ENCODE measurements around the gene XXYLT1. TPM values are rescaled to one million over a fixed set of nuclear protein-coding genes. Genes with fewer than 3 reads are reported as not detected.

XXYLT1 gene
- total and polyA plus RNA-seq, 2 of the 8 experiments (the other 6 are each of a cell fraction or from before 2014, with no cell fraction given) = 18.9 to 23.8 TPM

- H2BK120ac ChIP-seq (replicated peaks; ENCODE audit: low read depth, low read length) = no peak overlapping the region
- no peak overlapping the region for H3K9ac ChIP-seq (replicated peaks in 1 of 4; ENCODE audit: extremely low read depth in 1 of 4, low read depth in 3 of 4, low read length in 3 of 4)
- H3K4me1 ChIP-seq (replicated peaks in 1 of 4; ENCODE audit: control insufficient read depth in 3 of 4, insufficient read depth in 4 of 4, low read length in 3 of 4) = peaks cover 6 to 23% (median 15%) of the 10 kb centered on the region in 4 experiments
- FAIRE-seq = no peak
- no peak overlapping the region for H3K4me2 ChIP-seq (ENCODE audit: insufficient read depth in 1 of 2, low read depth in 2 of 2, low read length in 2 of 2)
- no peak overlapping the region for H2BK5ac ChIP-seq (ENCODE audit: low read depth, low read length)
- H3K23ac ChIP-seq (ENCODE audit: insufficient read length) = no peak overlapping the region
- no peak overlapping the region for H4K91ac ChIP-seq (replicated peaks; ENCODE audit: insufficient read length, low read length)
- H2AFZ ChIP-seq (ENCODE audit: low read length) = no peak overlapping the region
- POLR2A ChIA-PET (ENCODE audit: partially characterized antibody) = interaction anchor here (1.6 kb wide), 1 partner anchor 348 kb away, joined by 3 read pairs; no protein-coding TSS in a partner anchor
- H4K20me1 ChIP-seq (replicated peaks in 1 of 2; ENCODE audit: control insufficient read depth in 1 of 2, insufficient read depth in 2 of 2, low read length in 2 of 2) = no peaks in the 10 kb centered on the region
- H3K27me3 ChIP-seq (replicated peaks in 1 of 4; ENCODE audit: control insufficient read depth in 3 of 4, extremely low read depth in 1 of 4, insufficient read depth in 3 of 4, low read length in 3 of 4) = peaks cover 0 to 9% (median 8%) of the 10 kb centered on the region in 4 experiments; a peak in 3 of 7 replicates
- H3K27ac ChIP-seq (ENCODE audit: low read depth, low read length) = no peak overlapping the region
- no peak overlapping the region; the same call in 1 of the 2 replicates for H4K8ac ChIP-seq (ENCODE audit: extremely low read depth, insufficient read depth, low read length)
- CTCF ChIA-PET (ENCODE audit: partially characterized antibody) = interaction anchor here (1.1 to 5.8 kb wide), 3 partner anchors 11 to 25 kb away, joined by 3 to 33 read pairs (median 23); no protein-coding TSS in a partner anchor
- no peak overlapping the region for H4K5ac ChIP-seq (ENCODE audit: insufficient read length, low read depth, low read length)
- no peak overlapping the region for H3K14ac ChIP-seq (ENCODE audit: insufficient read length)
- H2BK12ac ChIP-seq (ENCODE audit: low read depth, low read length) = no peak overlapping the region
- H3K56ac ChIP-seq (replicated peaks; ENCODE audit: insufficient read length, low read depth, low read length) = no peak overlapping the region
- WGBS, 2 experiments (ENCODE audit: extremely low coverage in 1 of 2, insufficient coverage in 1 of 2, insufficient read length in 1 of 2, insufficient replicate concordance in 2 of 2, low coverage in 1 of 2, low lambda C conversion rate in 2 of 2, missing lambda C conversion rate in 1 of 2) = 71% methylated on average over 9 of the region's 17 CpGs; no CpG with 5 or more reads in 1 of the 2 experiments
- no peaks in the 10 kb centered on the region for H3K79me2 ChIP-seq (ENCODE audit: control insufficient read depth in 1 of 2, insufficient read depth in 2 of 2, low read length in 2 of 2)
- peak in 1 of 2 experiments; percentile 51 for DNase-seq (ENCODE audit: low read depth in 1 of 2, low spot score in 2 of 2)
- H2BK20ac ChIP-seq (ENCODE audit: low read length) = no peak overlapping the region
- H3K36me3 ChIP-seq (ENCODE audit: control insufficient read depth in 2 of 4, insufficient read depth in 4 of 4, low read length in 3 of 4) = no peaks in the 10 kb centered on the region
- H3K18ac ChIP-seq (ENCODE audit: extremely low read depth, low read length) = 0 out of 2 replicates have a peak overlapping the region, but pooled peaks have one; percentile 19
- no peak overlapping the region for H2AK5ac ChIP-seq (ENCODE audit: low read depth, low read length)
- no peaks in the 10 kb centered on the region for H3K9me3 ChIP-seq (ENCODE audit: insufficient read depth in 2 of 2, low read depth in 1 of 2, low read length in 1 of 2)
- no peak overlapping the region for H3K4ac ChIP-seq (replicated peaks; ENCODE audit: insufficient read length, low read depth, low read length)
- H3K23me2 ChIP-seq (ENCODE audit: low read depth, low read length) = no peaks in the 10 kb centered on the region
- H3K4me3 ChIP-seq (ENCODE audit: extremely low read depth in 1 of 4, insufficient read depth in 2 of 4, low read depth in 3 of 4, low read length in 4 of 4) = no peak overlapping the region
- H3K79me1 ChIP-seq (ENCODE audit: low read depth, low read length) = no peaks in the 10 kb centered on the region
- H2BK15ac ChIP-seq (ENCODE audit: low read length) = no peak overlapping the region
- TF ChIP-seq CBX8 (IDR thresholded peaks at IDR 0.05; ENCODE audit: borderline replicate concordance, low read depth, low read length) (no peak), POLR2A (IDR thresholded peaks at IDR 0.05; ENCODE audit: control extremely low read depth in 1 of 2, low read depth in 2 of 2, low read length in 2 of 2) (no peak), SIRT6 (IDR thresholded peaks at IDR 0.05; ENCODE audit: low read length) (no peak)
Observed at GRCh38 chr3:195036203-195036505, 234.8 kb downstream of the XXYLT1 start.
